Measurements from ENCODE around the gene CCL25.

DNA sequence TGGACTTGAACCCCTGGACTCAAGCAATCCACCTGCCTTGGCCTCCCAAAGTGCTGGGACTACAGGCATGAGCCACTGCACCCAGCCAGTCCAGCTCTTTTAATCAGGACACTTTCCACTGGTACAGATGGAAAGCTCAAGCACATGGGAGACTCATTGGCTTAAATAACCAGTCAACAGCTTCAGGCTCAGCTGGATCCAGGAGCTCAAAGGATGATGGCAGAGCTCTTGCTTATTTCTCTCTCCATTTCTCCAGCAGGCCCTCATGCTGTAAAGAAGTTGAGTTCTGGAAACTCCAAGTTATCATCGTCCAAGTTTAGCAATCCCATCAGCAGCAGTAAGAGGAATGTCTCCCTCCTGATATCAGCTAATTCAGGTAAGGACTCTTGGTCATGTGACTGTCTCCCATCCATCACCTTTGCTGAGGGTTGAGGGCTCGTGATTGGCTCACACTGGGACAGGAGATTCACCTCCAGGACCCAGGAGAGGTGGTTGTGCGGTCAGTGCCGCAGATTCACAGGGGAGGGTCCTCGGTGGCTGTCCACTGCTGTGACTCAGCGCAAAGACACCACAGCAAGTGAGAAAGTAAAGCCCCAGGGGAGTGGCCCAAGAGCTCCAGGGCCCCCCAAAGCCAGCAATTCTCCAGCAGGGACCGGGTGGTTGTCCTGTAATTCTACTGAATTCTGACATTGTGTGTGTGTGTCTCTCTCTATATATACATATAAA lies 5.1 kb downstream of the CCL25 start:
- TF ChIP-seq, protein P1, sequence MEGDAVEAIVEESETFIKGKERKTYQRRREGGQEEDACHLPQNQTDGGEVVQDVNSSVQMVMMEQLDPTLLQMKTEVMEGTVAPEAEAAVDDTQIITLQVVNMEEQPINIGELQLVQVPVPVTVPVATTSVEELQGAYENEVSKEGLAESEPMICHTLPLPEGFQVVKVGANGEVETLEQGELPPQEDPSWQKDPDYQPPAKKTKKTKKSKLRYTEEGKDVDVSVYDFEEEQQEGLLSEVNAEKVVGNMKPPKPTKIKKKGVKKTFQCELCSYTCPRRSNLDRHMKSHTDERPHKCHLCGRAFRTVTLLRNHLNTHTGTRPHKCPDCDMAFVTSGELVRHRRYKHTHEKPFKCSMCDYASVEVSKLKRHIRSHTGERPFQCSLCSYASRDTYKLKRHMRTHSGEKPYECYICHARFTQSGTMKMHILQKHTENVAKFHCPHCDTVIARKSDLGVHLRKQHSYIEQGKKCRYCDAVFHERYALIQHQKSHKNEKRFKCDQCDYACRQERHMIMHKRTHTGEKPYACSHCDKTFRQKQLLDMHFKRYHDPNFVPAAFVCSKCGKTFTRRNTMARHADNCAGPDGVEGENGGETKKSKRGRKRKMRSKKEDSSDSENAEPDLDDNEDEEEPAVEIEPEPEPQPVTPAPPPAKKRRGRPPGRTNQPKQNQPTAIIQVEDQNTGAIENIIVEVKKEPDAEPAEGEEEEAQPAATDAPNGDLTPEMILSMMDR (IDR thresholded peaks at IDR 0.05), result no peak
- no peak for TF ChIP-seq POLR2A (IDR thresholded peaks at IDR 0.05)

Measured in prostate gland (tissue), 2 donors.